GM18517 (cell line): ENCODE measurements around the gene CYLC2.

Experiments used
- ATAC-seq: cut with Tn5 transposase; IDR thresholded peaks from one replicate; pipeline ENCODE4 v1.9.1; 2021; ENCODE audit warnings: mild to moderate bottlenecking, moderate library complexity; ENCODE audit not compliant: unreplicated experiment

Gene CYLC2

GRCh38 chr9:102995033-102995432, at the start of gene CYLC2:
TSS of gene CYLC2 (plus strand) at chr9:102995333. CDS start at chr9:102995381, 48 bp downstream.
- no peak for ATAC-seq

GRCh38 chr9:102950346-102950745, 44.8 kb upstream of the CYLC2 start:
- ATAC-seq: no peak

GRCh38 chr9:102966999-102967398, 28.1 kb upstream of the CYLC2 start:
- no peak for ATAC-seq

- no peak for ATAC-seq
Observed at GRCh38 chr9:102967979-102968378, 27.2 kb upstream of the CYLC2 start.

- no peak for ATAC-seq
Observed at GRCh38 chr9:102972780-102973179, 22.4 kb upstream of the CYLC2 start.

- ATAC-seq: no peak
Observed at GRCh38 chr9:102974530-102974929, 20.6 kb upstream of the CYLC2 start.

- ATAC-seq: no peak
Observed at GRCh38 chr9:102975251-102975650, 19.9 kb upstream of the CYLC2 start.

- no peak for ATAC-seq
Observed at GRCh38 chr9:102985162-102985895, 9.8 kb upstream of the CYLC2 start.

- ATAC-seq: no peak
Observed at GRCh38 chr9:102986425-102986824, 8.7 kb upstream of the CYLC2 start.

- no peak for ATAC-seq
Observed at GRCh38 chr9:103003689-103004088, 8.6 kb downstream of the CYLC2 start.

GRCh38 chr9:103014242-103014641, 19.1 kb downstream of the CYLC2 start:
- no peak for ATAC-seq

GRCh38 chr9:103025796-103026195, 30.7 kb downstream of the CYLC2 start:
- ATAC-seq: no peak

GRCh38 chr9:103037508-103038477, 42.7 kb downstream of the CYLC2 start:
- no peak for ATAC-seq

GRCh38 chr9:103041961-103042360, 46.8 kb downstream of the CYLC2 start:
- no peak for ATAC-seq
